GM13977 (cell line): Measurements from ENCODE around the gene MYCBP2.
"Not testable (repeated sequence)": the region's sequence is repeated elsewhere in the genome, so short reads cannot be mapped to it uniquely, and the experiment has no call there.

Experiments
- DNase-seq: peaks from one replicate; pipeline ENCODE4 v3.0.0; 2012; ENCODE audit warnings: low spot score
- in situ Hi-C: fragments of 300-500 bp; cut with MboI; formaldehyde crosslinking; loops from one replicate; pipeline ENCODE4 v1.12.0; 2022; ENCODE audit warnings: low sequenced_read_pairs, low pct_unique_long_range_greater_than_20kb, mixed read lengths, inconsistent platforms; ENCODE audit not compliant: unreplicated experiment
- TF ChIP-seq, protein P1 (sequence below): IDR thresholded peaks from 2 replicates; pipeline ENCODE4 v1.5.1; 2012; ENCODE audit warnings: mild to moderate bottlenecking, control low read depth; ENCODE audit not compliant: insufficient read depth; ENCODE audit errors: extremely low read depth, missing control alignments

Gene MYCBP2

DNA sequence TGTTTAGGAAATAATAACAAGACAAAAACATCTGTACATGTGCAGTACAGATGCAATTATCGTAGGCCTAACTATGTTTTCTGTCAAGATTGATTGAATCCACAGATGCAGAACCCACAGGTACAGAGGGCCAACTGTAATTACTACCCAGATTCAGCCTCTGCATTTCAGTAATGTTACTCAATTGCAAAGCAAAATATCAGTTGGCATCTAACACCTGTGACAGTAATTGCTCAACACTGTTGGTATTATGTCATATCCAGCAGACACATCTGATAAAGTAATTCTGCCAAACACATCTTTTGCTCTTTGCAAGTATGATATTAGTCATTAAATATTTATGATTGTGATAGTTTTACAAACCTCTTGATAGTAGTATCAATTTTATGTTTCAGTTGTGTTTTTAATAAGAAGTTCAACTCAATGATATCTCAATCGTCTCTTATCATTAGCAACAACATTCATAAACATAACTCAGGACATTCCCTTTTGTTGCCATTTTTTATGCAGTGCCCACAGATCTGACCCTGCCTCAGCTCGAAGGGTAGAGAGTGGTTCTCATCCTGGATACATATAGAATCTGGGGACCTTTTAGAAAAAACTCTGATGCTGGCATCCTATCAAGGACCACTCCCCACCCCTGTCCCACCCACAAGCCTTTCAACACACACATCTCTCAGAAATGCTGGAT, 104.7 kb downstream of the MYCBP2 start:
- TF ChIP-seq, protein P1, sequence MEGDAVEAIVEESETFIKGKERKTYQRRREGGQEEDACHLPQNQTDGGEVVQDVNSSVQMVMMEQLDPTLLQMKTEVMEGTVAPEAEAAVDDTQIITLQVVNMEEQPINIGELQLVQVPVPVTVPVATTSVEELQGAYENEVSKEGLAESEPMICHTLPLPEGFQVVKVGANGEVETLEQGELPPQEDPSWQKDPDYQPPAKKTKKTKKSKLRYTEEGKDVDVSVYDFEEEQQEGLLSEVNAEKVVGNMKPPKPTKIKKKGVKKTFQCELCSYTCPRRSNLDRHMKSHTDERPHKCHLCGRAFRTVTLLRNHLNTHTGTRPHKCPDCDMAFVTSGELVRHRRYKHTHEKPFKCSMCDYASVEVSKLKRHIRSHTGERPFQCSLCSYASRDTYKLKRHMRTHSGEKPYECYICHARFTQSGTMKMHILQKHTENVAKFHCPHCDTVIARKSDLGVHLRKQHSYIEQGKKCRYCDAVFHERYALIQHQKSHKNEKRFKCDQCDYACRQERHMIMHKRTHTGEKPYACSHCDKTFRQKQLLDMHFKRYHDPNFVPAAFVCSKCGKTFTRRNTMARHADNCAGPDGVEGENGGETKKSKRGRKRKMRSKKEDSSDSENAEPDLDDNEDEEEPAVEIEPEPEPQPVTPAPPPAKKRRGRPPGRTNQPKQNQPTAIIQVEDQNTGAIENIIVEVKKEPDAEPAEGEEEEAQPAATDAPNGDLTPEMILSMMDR, result no peak
- DNase-seq, result no peak
- in situ Hi-C loops, result no loop called here

DNA sequence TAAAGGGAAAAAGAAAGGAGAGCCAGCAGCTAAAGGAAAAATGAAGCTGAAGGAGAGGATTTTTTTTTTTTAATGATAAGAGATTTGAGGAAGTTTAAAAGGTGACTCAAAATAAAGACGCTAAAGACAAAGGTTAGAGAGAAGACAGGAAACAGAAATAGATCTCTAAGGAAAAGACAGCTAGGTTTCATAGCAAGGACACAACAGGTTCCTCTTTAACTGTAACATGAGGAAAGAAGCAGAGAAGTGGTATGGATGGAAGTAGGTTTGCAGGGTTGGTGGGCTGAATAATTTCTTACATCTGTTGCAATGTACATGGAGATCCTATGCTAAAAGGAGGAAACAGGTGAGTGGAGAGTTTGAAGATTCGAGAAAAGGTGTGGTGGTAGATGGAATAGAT, 107.5 kb downstream of the MYCBP2 start:
- in situ Hi-C loops, result no loop called here
- TF ChIP-seq, protein P1, result no peak
- DNase-seq, result no peak

DNA sequence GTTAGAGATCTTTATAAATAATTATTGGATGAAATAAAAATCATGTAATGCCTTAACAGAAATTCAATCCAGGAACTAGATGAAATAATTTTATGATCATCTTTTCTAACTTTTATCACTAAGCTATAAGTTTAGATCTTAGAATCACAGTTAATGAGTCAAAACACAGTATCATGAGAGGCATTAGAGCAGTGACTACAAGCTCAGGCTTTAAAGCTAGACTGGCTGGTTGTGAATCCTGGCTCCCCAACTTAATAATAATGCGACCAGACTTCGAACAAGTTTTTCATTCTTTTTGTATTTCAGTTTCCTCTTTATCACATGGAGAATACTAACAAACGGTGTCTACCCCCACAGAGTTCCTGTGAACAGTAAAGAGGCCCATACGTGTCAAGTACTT, 108.6 kb downstream of the MYCBP2 start:
- no peak for DNase-seq
- TF ChIP-seq, protein P1, result no peak
- in situ Hi-C loops, result no loop called here

DNA sequence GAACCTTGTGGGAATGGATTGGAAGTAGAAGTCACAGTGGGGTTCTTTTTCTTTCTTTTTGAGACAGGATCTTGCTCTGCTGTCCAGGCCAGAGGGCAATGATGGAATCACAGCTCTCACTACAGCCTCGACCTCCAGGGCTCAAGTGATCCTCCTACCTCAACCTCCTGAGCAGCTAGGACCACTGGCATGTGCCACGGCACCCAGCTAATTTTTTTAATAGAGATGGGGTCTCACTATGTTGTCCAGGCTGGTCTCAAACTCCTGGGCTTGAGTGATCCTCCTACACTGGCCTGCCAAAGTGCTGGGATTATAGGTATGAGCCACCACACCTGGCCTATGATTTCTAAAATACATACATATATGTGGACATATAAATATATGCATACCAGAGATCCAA, 111.4 kb downstream of the MYCBP2 start:
- in situ Hi-C loops, result no loop called here
- TF ChIP-seq, protein P1, result no peak
- DNase-seq, result no peak

DNA sequence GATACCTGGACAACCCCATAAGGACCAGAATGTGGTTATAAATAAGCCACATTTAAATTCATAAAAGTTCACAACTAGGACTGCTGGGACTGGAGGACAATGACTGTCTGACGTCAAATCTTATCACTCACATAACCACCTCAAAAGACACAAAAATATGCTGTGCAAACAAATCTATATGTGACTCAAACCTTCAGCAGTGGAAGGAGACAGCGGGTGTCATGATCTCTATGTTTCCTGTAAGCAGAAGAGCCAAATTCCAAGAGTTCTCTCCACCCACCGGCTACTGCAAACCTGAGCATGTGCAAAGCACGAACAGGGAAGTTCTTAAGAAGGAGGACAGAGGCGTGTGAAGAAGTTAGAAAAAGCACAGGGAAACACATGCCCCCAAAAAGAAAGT, 113.2 kb downstream of the MYCBP2 start:
- no peak for DNase-seq
- TF ChIP-seq, protein P1, result no peak
- in situ Hi-C loops, result no loop called here

DNA sequence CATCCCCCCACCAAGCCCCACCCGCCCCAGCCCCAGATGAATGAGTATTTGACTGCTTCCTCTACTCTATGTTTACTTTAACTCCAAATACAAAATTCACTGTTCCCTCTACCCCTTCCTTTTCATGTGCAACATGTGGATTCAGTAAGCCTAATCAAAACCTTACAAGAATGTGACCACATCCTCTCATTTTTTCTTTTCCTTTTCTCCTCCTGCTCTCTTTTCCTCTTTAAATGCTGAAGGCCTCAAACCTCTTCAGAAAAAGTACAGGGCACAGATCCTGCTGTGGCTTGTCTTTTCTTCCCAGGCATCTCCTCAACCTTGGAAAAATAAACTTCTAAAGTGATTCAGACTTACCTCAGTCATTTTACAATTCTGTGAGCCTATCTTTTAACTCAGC, 119.0 kb downstream of the MYCBP2 start:
- no peak for DNase-seq
- TF ChIP-seq, protein P1, result no peak
- in situ Hi-C loops, result no loop called here

DNA sequence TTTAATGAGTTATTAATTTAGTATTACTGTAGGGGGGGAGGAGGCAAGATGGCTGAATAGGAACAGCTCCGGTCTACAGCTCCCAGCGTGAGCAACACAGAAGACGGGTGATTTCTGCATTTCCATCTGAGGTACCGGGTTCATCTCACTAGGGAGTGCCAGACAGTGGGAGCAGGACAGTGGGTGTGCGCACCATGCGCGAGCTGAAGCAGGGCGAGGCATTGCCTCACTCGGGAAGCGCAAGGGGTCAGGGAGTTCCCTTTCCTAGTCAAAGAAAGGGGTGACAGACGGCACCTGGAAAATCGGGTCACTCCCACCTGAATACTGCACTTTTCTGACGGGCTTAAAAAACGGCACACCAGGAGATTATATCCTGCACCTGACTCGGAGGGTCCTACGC, 127.9 kb downstream of the MYCBP2 start:
- DNase-seq, in situ Hi-C loops: not testable (repeated sequence)
